ENCODE measurements around the gene STKLD1. TPM values are rescaled to one million over a fixed set of nuclear protein-coding genes. Genes with fewer than 3 reads are reported as not detected.

Gene STKLD1
- total RNA-seq, 3 donors from 2014 or later: 0.59 to 3.9 (median 0.96) TPM

- TF ChIP-seq POLR2A (IDR thresholded peaks at IDR 0.05) (no peak), CTCF (IDR thresholded peaks at IDR 0.05) (no peak), POLR2AphosphoS5 (IDR thresholded peaks at IDR 0.05) (no peak)
- DNase-seq (ENCODE audit: low spot score in 2 of 2): no peak
- Histone ChIP-seq H3K36me3 (no peaks in the 10 kb centered on the region), H3K27me3 (peaks cover 0 to 17% of the 10 kb centered on the region in 2 donors), H3K4me3 (no peak overlapping the region), H3K9me3 (no peaks in the 10 kb centered on the region), H3K27ac (no peak overlapping the region), H3K4me1 (no peaks in the 10 kb centered on the region)
- intact Hi-C loops (cut with DNase I; ENCODE audit: low total_unique reads): loop anchor here (10.0 kb wide), 1 partner anchor 467 kb away; no protein-coding TSS in a partner anchor
Measured at GRCh38 chr9:133397370-133397769, 21.2 kb downstream of the STKLD1 start.

DNA sequence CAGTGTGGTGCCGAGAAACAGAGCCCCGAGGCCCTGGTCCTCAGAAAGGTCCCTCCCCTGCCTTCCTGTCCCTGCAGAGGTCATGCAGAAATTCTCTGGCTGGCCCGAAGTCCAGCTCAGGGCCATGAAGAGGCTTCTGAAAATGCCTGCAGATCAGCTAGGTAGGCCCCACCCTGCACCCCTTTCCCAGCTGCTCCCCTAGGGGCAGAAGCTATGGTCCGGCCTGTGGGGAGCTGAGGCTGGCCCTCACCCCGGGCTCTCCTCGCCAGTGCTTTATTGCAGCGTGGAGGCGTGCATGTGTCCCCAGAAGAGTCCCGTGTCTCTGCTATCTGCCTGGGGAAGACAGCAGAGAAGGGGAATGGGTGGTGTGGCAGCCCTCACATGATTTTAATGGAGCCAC, 21.7 kb downstream of the STKLD1 start:
- intact Hi-C loops (cut with DNase I; ENCODE audit: low total_unique reads): loop anchor here (10.0 kb wide), 1 partner anchor 467 kb away; no protein-coding TSS in a partner anchor
- H3K36me3 ChIP-seq: no peaks in the 10 kb centered on the region
- no peak overlapping the region for H3K27ac ChIP-seq
- no peaks in the 10 kb centered on the region for H3K9me3 ChIP-seq
- TF ChIP-seq POLR2A (IDR thresholded peaks at IDR 0.05) (no peak), CTCF (IDR thresholded peaks at IDR 0.05) (no peak), POLR2AphosphoS5 (IDR thresholded peaks at IDR 0.05) (no peak)
- H3K4me3 ChIP-seq: no peak overlapping the region
- peaks cover 0 to 17% of the 10 kb centered on the region in 2 donors for H3K27me3 ChIP-seq
- DNase-seq (ENCODE audit: low spot score in 2 of 2): no peak
- no peaks in the 10 kb centered on the region for H3K4me1 ChIP-seq

- Histone ChIP-seq H3K4me1 (no peaks in the 10 kb centered on the region), H3K27ac (no peak overlapping the region), H3K4me3 (no peak overlapping the region), H3K9me3 (no peaks in the 10 kb centered on the region), H3K36me3 (no peaks in the 10 kb centered on the region), H3K27me3 (peaks cover 0 to 2% of the 10 kb centered on the region in 2 donors)
- DNase-seq (ENCODE audit: low spot score in 2 of 2): no peak
- intact Hi-C loops (cut with DNase I; ENCODE audit: low total_unique reads): loop anchor here (10.0 kb wide), 1 partner anchor 85 kb away; no protein-coding TSS in a partner anchor
- no peak for TF ChIP-seq POLR2A (IDR thresholded peaks at IDR 0.05)
- no peak for TF ChIP-seq POLR2AphosphoS5 (IDR thresholded peaks at IDR 0.05)
- TF ChIP-seq CTCF (IDR thresholded peaks at IDR 0.05): no peak
Measured at GRCh38 chr9:133400292-133400691, 24.1 kb downstream of the STKLD1 start.

DNA sequence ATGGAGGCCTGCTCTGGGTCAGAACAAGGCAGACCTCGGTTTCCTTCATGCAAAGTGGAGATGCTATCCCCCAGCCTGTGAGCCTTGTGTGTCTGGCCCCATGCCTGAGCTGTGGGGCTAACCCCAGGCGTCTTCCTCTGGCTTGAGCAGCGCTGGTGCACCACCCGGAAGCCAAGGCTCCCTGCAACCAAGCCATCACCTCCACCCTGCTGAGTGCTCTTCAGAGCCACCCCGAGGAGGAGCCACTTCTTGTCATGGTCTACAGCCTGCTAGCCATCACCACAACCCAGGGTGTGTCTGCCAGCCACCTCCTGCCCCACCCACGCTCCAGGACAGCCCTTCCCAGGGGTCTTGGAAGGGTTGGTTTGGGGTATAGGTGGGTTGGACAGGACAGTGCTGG, 25.4 kb downstream of the STKLD1 start:
- Histone ChIP-seq H3K36me3 (no peaks in the 10 kb centered on the region), H3K4me3 (no peak overlapping the region), H3K27me3 (no peaks in the 10 kb centered on the region), H3K27ac (no peak overlapping the region), H3K9me3 (no peaks in the 10 kb centered on the region), H3K4me1 (no peaks in the 10 kb centered on the region)
- intact Hi-C loops (cut with DNase I; ENCODE audit: low total_unique reads): loop anchor here (10.0 kb wide), 1 partner anchor 83 kb away; no protein-coding TSS in a partner anchor
- TF ChIP-seq CTCF (IDR thresholded peaks at IDR 0.05) (no peak), POLR2AphosphoS5 (IDR thresholded peaks at IDR 0.05) (no peak), POLR2A (IDR thresholded peaks at IDR 0.05) (no peak)
- DNase-seq (ENCODE audit: low spot score in 2 of 2): no peak

GRCh38 chr9:133402689-133403088, 26.5 kb downstream of the STKLD1 start:
- no peak for TF ChIP-seq POLR2A (IDR thresholded peaks at IDR 0.05)
- TF ChIP-seq POLR2AphosphoS5 (IDR thresholded peaks at IDR 0.05): no peak
- H3K4me1 ChIP-seq: no peaks in the 10 kb centered on the region
- H3K4me3 ChIP-seq: no peak overlapping the region
- H3K27ac ChIP-seq: no peak overlapping the region
- no peak for DNase-seq (ENCODE audit: low spot score in 2 of 2)
- no peaks in the 10 kb centered on the region for H3K9me3 ChIP-seq
- intact Hi-C loops (cut with DNase I; ENCODE audit: low total_unique reads): loop anchor here (10.0 kb wide), 1 partner anchor 82 kb away; no protein-coding TSS in a partner anchor
- peaks cover 2% of the 10 kb centered on the region for H3K36me3 ChIP-seq
- H3K27me3 ChIP-seq: no peaks in the 10 kb centered on the region

Data from breast epithelium (tissue), 4 donors.